HepG2 (cell line): Measurements from ENCODE around the gene DNASE1L2. TPM values are rescaled to one million over a fixed set of nuclear protein-coding genes. Genes with fewer than 3 reads are reported as not detected.
A peak's percentile ranks its signal among the peaks of the same experiment; 100 is the strongest.

Source experiments
- ATF5 ChIP-seq: sonication (generic); formaldehyde crosslinking; IDR thresholded peaks from 2 replicates; pipeline ENCODE4 v1.4.0; 2020; ENCODE audit warnings: mild to moderate bottlenecking, low read depth, missing genetic modification reagents
- CBX5 ChIP-seq: sonication (generic); formaldehyde crosslinking; IDR thresholded peaks from 2 replicates; pipeline ENCODE4 v1.4.0; 2020; ENCODE audit warnings: missing genetic modification reagents, borderline replicate concordance
- CSRNP1 ChIP-seq: sonication (generic); formaldehyde crosslinking; IDR thresholded peaks from 2 replicates; pipeline ENCODE4 v1.8.1; 2023; ENCODE audit warnings: mild to moderate bottlenecking, missing genetic modification reagents
- ELF1 ChIP-seq: sonication (generic); formaldehyde crosslinking; IDR thresholded peaks from 2 replicates; pipeline ENCODE4 v1.4.0; 2020; ENCODE audit warnings: missing genetic modification reagents
- ETS1 ChIP-seq: sonication (generic); formaldehyde crosslinking; IDR thresholded peaks from 2 replicates; pipeline ENCODE4 v1.4.0; 2020; ENCODE audit warnings: missing genetic modification reagents
- FIP1L1 ChIP-seq: fragments of 200-400 bp; formaldehyde crosslinking; IDR thresholded peaks from 2 replicates; pipeline ENCODE4 v1.6.1; 2018; ENCODE audit warnings: low read depth, mild to moderate bottlenecking, low read length, moderate library complexity, borderline replicate concordance; ENCODE audit not compliant: insufficient read depth
- FOXO4 ChIP-seq: sonication (generic); formaldehyde crosslinking; conservative IDR thresholded peaks from 2 replicates; pipeline ENCODE4 v1.8.1; 2023; ENCODE audit warnings: missing genetic modification reagents
- HBP1 ChIP-seq: IDR thresholded peaks from 2 replicates; pipeline ENCODE4 v1.6.1; 2016; ENCODE audit warnings: low read depth, control low read depth
- HNF1B ChIP-seq: sonication (generic); formaldehyde crosslinking; IDR thresholded peaks from 2 replicates; pipeline ENCODE4 v1.5.1; 2020; ENCODE audit warnings: mild to moderate bottlenecking, moderate library complexity, missing genetic modification reagents
- NFYC ChIP-seq: IDR thresholded peaks from 2 replicates; pipeline ENCODE4 v1.6.1; 2016; ENCODE audit warnings: missing genetic modification reagents, missing compliant biosample characterization
- NR0B2 ChIP-seq: sonication (generic); formaldehyde crosslinking; IDR thresholded peaks from 2 replicates; pipeline ENCODE4 v1.4.0; 2020; ENCODE audit warnings: mild to moderate bottlenecking, missing genetic modification reagents
- PTBP1 ChIP-seq: fragments of 200-400 bp; formaldehyde crosslinking; IDR thresholded peaks from 2 replicates; pipeline ENCODE4 v1.6.1; 2018; ENCODE audit warnings: low read length, low read depth; ENCODE audit not compliant: poor library complexity, severe bottlenecking
- STAT5B ChIP-seq: sonication (generic); formaldehyde crosslinking; IDR thresholded peaks from 2 replicates; pipeline ENCODE4 v1.4.0; 2020; ENCODE audit warnings: missing genetic modification reagents
- ZNF317 ChIP-seq: sonication (generic); formaldehyde crosslinking; IDR thresholded peaks from 2 replicates; pipeline ENCODE4 v1.5.0; 2020; ENCODE audit warnings: mild to moderate bottlenecking, missing genetic modification reagents
- ZNF446 ChIP-seq: sonication (generic); formaldehyde crosslinking; IDR thresholded peaks from 2 replicates; pipeline ENCODE4 v1.5.0; 2020; ENCODE audit warnings: mild to moderate bottlenecking, missing genetic modification reagents
- ZNF720 ChIP-seq: sonication (generic); formaldehyde crosslinking; IDR thresholded peaks from 2 replicates; pipeline ENCODE4 v1.4.0; 2020; ENCODE audit warnings: missing genetic modification reagents
- ZUFSP ChIP-seq: sonication (generic); formaldehyde crosslinking; IDR thresholded peaks from 2 replicates; pipeline ENCODE4 v1.9.0; 2021; ENCODE audit warnings: missing genetic modification reagents, mild to moderate bottlenecking, borderline replicate concordance
- polyA plus RNA-seq, 8 experiments: library from polyadenylated mRNA; depleted of rRNA in 3 of 8; stranded (reverse) in 7 of 8; unstranded in 1 of 8; fragments of >200 nt; fragmentation: Illumina TruSeq in 4 of 8; extraction: Trizol in 4 of 8; gene quantifications; 2 replicates each; pipeline versions ENCODE4 v1.2.1 to v1.2.3, GENCODE V29; 2011 to 2016; ENCODE audit warnings: low read depth in 4 of 8, missing spikeins in 1 of 8, mixed read lengths in 1 of 8; ENCODE audit not compliant: insufficient read depth in 1 of 8
- total RNA-seq, 5 experiments: library from RNA; depleted of rRNA; stranded (reverse); fragments of >200 nt; fragmentation: Illumina TruSeq; extraction: Trizol; gene quantifications; 2 replicates each; pipeline ENCODE4 v1.2.3, GENCODE V29; 2016; ENCODE audit warnings: low read depth in 1 of 5

DNASE1L2 gene
- total and polyA plus RNA-seq, 2 of the 13 experiments (the other 11 are each of a cell fraction or from before 2014, with no cell fraction given): 0.44 to 0.50 TPM

- TF ChIP-seq ATF5 (no peak), ZUFSP (no peak), HBP1 (CRISPR knock-in tag) (0 out of 2 replicates have a peak, but pooled peaks have one; percentile 32), NFYC (CRISPR knock-in tag) (peak; percentile 84), CBX5 (no peak), CSRNP1 (CRISPR knock-in tag) (peak; percentile 94; the same call in 1 of the 2 replicates), ZNF720 (no peak), HNF1B (peak; percentile 88), NR0B2 (CRISPR knock-in tag) (peak; percentile 95), STAT5B (CRISPR knock-in tag) (no peak; the same call in 1 of the 2 replicates), PTBP1 (no peak), FOXO4 (CRISPR knock-in tag) (peak; percentile 95; the same call in 1 of the 2 replicates), ZNF317 (peak; percentile 68), ELF1 (CRISPR knock-in tag) (peak; percentile 97), ZNF446 (peak; percentile 94), FIP1L1 (peak; percentile 15; the same call in 1 of the 2 replicates), ETS1 (0 out of 2 replicates have a peak, but pooled peaks have one; percentile 53)
Observed at GRCh38 chr16:2267913-2268666, 31.8 kb downstream of the DNASE1L2 start, which contains the start of gene RNPS1 (continued).
